ENCODE results near the gene ADD1.
"Not testable (repeated sequence)": the region's sequence is repeated elsewhere in the genome, so short reads cannot be mapped to it uniquely, and the experiment has no call there.

Gene ADD1

GRCh38 chr4:2886161-2886560 is 42.5 kb downstream of the ADD1 start:
- no peak for DNase-seq (ENCODE audit: low read depth in 2 of 2)

GRCh38 chr4:2886622-2887021 is 43.0 kb downstream of the ADD1 start:
- no peak for DNase-seq (ENCODE audit: low read depth in 2 of 2)

- no peak for DNase-seq (ENCODE audit: low read depth in 2 of 2)
Observed at GRCh38 chr4:2887343-2887742, 43.7 kb downstream of the ADD1 start.

GRCh38 chr4:2888886-2889285 is 45.2 kb downstream of the ADD1 start:
- no peak for DNase-seq (ENCODE audit: low read depth in 2 of 2)

GRCh38 chr4:2891294-2891693 is 47.6 kb downstream of the ADD1 start:
- DNase-seq (ENCODE audit: low read depth in 2 of 2), result no peak

GRCh38 chr4:2893772-2894171 is 50.1 kb downstream of the ADD1 start:
- DNase-seq (ENCODE audit: low read depth in 2 of 2), result no peak

- DNase-seq (ENCODE audit: low read depth in 2 of 2), result no peak
Observed at GRCh38 chr4:2898001-2898400, 54.4 kb downstream of the ADD1 start.

- DNase-seq (ENCODE audit: low read depth in 2 of 2), result no peak
Observed at GRCh38 chr4:2900741-2901140, 57.1 kb downstream of the ADD1 start.

- DNase-seq (ENCODE audit: low read depth in 2 of 2), result no peak
Observed at GRCh38 chr4:2901186-2901585, 57.5 kb downstream of the ADD1 start.

GRCh38 chr4:2902126-2902525 is 58.5 kb downstream of the ADD1 start:
- no peak for DNase-seq (ENCODE audit: low read depth in 2 of 2)

GRCh38 chr4:2905544-2905943 is 61.9 kb downstream of the ADD1 start:
- DNase-seq (ENCODE audit: low read depth in 2 of 2), result no peak

- DNase-seq (ENCODE audit: low read depth in 2 of 2), result no peak
Observed at GRCh38 chr4:2906218-2906617, 62.6 kb downstream of the ADD1 start.

GRCh38 chr4:2907226-2907625 is 63.6 kb downstream of the ADD1 start:
- DNase-seq (ENCODE audit: low read depth in 2 of 2), result no peak

GRCh38 chr4:2907706-2908293 is 64.2 kb downstream of the ADD1 start:
- no peak for DNase-seq (ENCODE audit: low read depth in 2 of 2)

GRCh38 chr4:2908686-2909085 is 65.0 kb downstream of the ADD1 start:
- DNase-seq (ENCODE audit: low read depth in 2 of 2), result no peak

- no peak for DNase-seq (ENCODE audit: low read depth in 2 of 2)
Observed at GRCh38 chr4:2909583-2909982, 65.9 kb downstream of the ADD1 start.

GRCh38 chr4:2910409-2910808 is 66.8 kb downstream of the ADD1 start:
- no peak for DNase-seq (ENCODE audit: low read depth in 2 of 2)

- no peak for DNase-seq (ENCODE audit: low read depth in 2 of 2)
Observed at GRCh38 chr4:2911868-2912267, 68.2 kb downstream of the ADD1 start.

- no peak for DNase-seq (ENCODE audit: low read depth in 2 of 2)
Observed at GRCh38 chr4:2913168-2913567, 69.5 kb downstream of the ADD1 start.

- DNase-seq (ENCODE audit: low read depth in 2 of 2), result no peak
Observed at GRCh38 chr4:2914256-2915126, 70.8 kb downstream of the ADD1 start.

GRCh38 chr4:2915789-2916188 is 72.1 kb downstream of the ADD1 start:
- DNase-seq (ENCODE audit: low read depth in 2 of 2), result no peak

- not testable (repeated sequence) for DNase-seq (ENCODE audit: low read depth in 2 of 2)
Observed at GRCh38 chr4:2916696-2917095, 73.1 kb downstream of the ADD1 start.

- not testable (repeated sequence) for DNase-seq (ENCODE audit: low read depth in 2 of 2)
Observed at GRCh38 chr4:2918300-2918699, 74.7 kb downstream of the ADD1 start.
